Gastrocnemius medialis (tissue), 4 donors: ENCODE measurements around the gene CHST7. TPM values are rescaled to one million over a fixed set of nuclear protein-coding genes. Genes with fewer than 3 reads are reported as not detected.

Experiments used
- ATAC-seq, 2 donors: fragments of 150-250 bp; one replicate each; pipeline ENCODE4 v1.9.1; 2016
- DNase-seq, 2 donors: peaks; one replicate each; pipeline ENCODE4 v3.0.0-alpha.2; 2019
- H3K27ac ChIP-seq, 4 donors: fragments of 200-600 bp; sonication (generic); 1 replicate in 1 of 4; 2 replicates in 3 of 4; pipeline ENCODE4 v1.5.1; 2016 to 2018; ENCODE audit warnings: mild to moderate bottlenecking in 2 of 4, moderate library complexity in 1 of 4
- H3K27me3 ChIP-seq, 3 donors: fragments of 200-600 bp; sonication (generic) in 2 of 3; 1 replicate in 1 of 3; 2 replicates in 2 of 3; pipeline versions ENCODE4 v1.5.1 to v1.6.0; 2016 to 2019; ENCODE audit warnings: mild to moderate bottlenecking in 1 of 3, moderate library complexity in 1 of 3
- H3K36me3 ChIP-seq, 2 donors: fragments of 200-600 bp; sonication (generic) in 1 of 2; one replicate each; pipeline ENCODE4 v1.5.1; 2017 to 2018
- H3K4me1 ChIP-seq, 2 donors: fragments of 200-600 bp; sonication (generic) in 1 of 2; one replicate each; pipeline ENCODE4 v1.5.1; 2016 to 2017; ENCODE audit warnings: mild to moderate bottlenecking in 2 of 2
- H3K4me3 ChIP-seq, 4 donors: fragments of 200-600 bp; sonication (generic) in 3 of 4; 1 replicate in 1 of 4; 2 replicates in 3 of 4; pipeline ENCODE4 v1.5.1; 2016 to 2019; ENCODE audit warnings: mild to moderate bottlenecking in 2 of 4
- H3K9me3 ChIP-seq, 3 donors: fragments of 200-600 bp; sonication (generic) in 2 of 3; 1 replicate in 1 of 3; 2 replicates in 2 of 3; pipeline ENCODE4 v1.5.1; 2016 to 2019
- CTCF ChIP-seq, 5 experiments: fragments of 450-650 bp in 3 of 5; fragments of 200-600 bp in 2 of 5; sonication (generic) in 2 of 5; IDR thresholded peaks in 4 of 5; conservative IDR thresholded peaks in 1 of 5; 1 replicate in 4 of 5; 2 replicates in 1 of 5; pipeline ENCODE4 v1.5.1; 2016 to 2019; ENCODE audit warnings: antibody characterized with exemption in 5 of 5, mild to moderate bottlenecking in 3 of 5, moderate library complexity in 3 of 5
- POLR2A ChIP-seq, 2 donors: fragments of 450-650 bp; IDR thresholded peaks; one replicate each; pipeline ENCODE4 v1.6.1; 2017; ENCODE audit warnings: antibody characterized with exemption in 2 of 2, mild to moderate bottlenecking in 2 of 2, moderate library complexity in 2 of 2
- in situ Hi-C, 4 donors: fragments of 200-750 bp; cut with MboI; loops; one replicate each; pipeline versions ENCODE4 v1.15.0 to v1.8.0; 2017; ENCODE audit warnings: low sequenced_read_pairs in 4 of 4
- intact Hi-C: fragments of 100-400 bp; cut with DNase I; formaldehyde crosslinking; loops from one replicate; pipeline ENCODE4 v1.15.1; 2023; ENCODE audit warnings: low total_unique reads
- total RNA-seq, 4 donors: library from RNA; depleted of rRNA; stranded (reverse); fragments of >200 nt; gene quantifications; one replicate each; pipeline versions ENCODE4 v1.1.0 to v1.2.3, GENCODE V29; 2016

CHST7 gene
- total RNA-seq, 4 donors from 2014 or later = 15.1 to 16.9 (median 15.8) TPM

GRCh38 chrX:46624090-46624786 is 50.7 kb downstream of the CHST7 start:
- H3K4me3 ChIP-seq = no peak overlapping the region
- peaks cover 0 to 9% of the 10 kb centered on the region in 2 donors for H3K36me3 ChIP-seq
- no peak overlapping the region for H3K27ac ChIP-seq
- H3K9me3 ChIP-seq = no peaks in the 10 kb centered on the region
- in situ Hi-C loops (no loop called here), intact Hi-C loops (no loop called here)
- peaks cover 0 to 13% of the 10 kb centered on the region in 2 donors for H3K4me1 ChIP-seq
- no peak for DNase-seq
- H3K27me3 ChIP-seq = no peaks in the 10 kb centered on the region
- TF ChIP-seq CTCF (IDR thresholded peaks at IDR 0.05 in 4 of 5, conservative IDR thresholded peaks at IDR 0.05 in 1 of 5) = no peak
- TF ChIP-seq POLR2A (IDR thresholded peaks at IDR 0.05) = no peak
- no peak for ATAC-seq

- Histone ChIP-seq H3K36me3 (no peaks in the 10 kb centered on the region), H3K27ac (peak overlapping the region in 3 of 4 donors; percentile 5 to 62 (median 59)), H3K4me3 (no peak overlapping the region), H3K4me1 (peaks cover 0 to 17% of the 10 kb centered on the region in 2 donors), H3K9me3 (no peaks in the 10 kb centered on the region), H3K27me3 (no peaks in the 10 kb centered on the region)
- peak in 1 of 2 donors; percentile 14 for DNase-seq
- no peak for TF ChIP-seq CTCF (IDR thresholded peaks at IDR 0.05 in 4 of 5, conservative IDR thresholded peaks at IDR 0.05 in 1 of 5)
- TF ChIP-seq POLR2A (IDR thresholded peaks at IDR 0.05) = no peak
- intact Hi-C loops (loop anchor here (5.0 kb wide), 1 partner anchor 39 kb away; no protein-coding TSS in a partner anchor), in situ Hi-C loops (no loop called here)
- ATAC-seq = no peak
These were observed 53.0 kb downstream of the CHST7 start for GRCh38 chrX:46626566-46626965.

GRCh38 chrX:46627062-46627461 is 53.5 kb downstream of the CHST7 start:
- in situ Hi-C loops (no loop called here), intact Hi-C loops (loop anchor here (5.0 kb wide), 1 partner anchor 40 kb away; no protein-coding TSS in a partner anchor)
- TF ChIP-seq POLR2A (IDR thresholded peaks at IDR 0.05) = no peak
- TF ChIP-seq CTCF (IDR thresholded peaks at IDR 0.05 in 4 of 5, conservative IDR thresholded peaks at IDR 0.05 in 1 of 5) = no peak
- no peaks in the 10 kb centered on the region for H3K9me3 ChIP-seq
- no peak for ATAC-seq
- no peak overlapping the region for H3K4me3 ChIP-seq
- H3K27me3 ChIP-seq = no peaks in the 10 kb centered on the region
- no peak for DNase-seq
- H3K4me1 ChIP-seq = peaks cover 0 to 17% of the 10 kb centered on the region in 2 donors
- H3K27ac ChIP-seq = peak overlapping the region; percentile 12 to 62 (median 52)
- H3K36me3 ChIP-seq = no peaks in the 10 kb centered on the region

- H3K27me3 ChIP-seq = no peaks in the 10 kb centered on the region
- peak; percentile 13 to 49 for DNase-seq
- no peaks in the 10 kb centered on the region for H3K36me3 ChIP-seq
- no peak for TF ChIP-seq POLR2A (IDR thresholded peaks at IDR 0.05)
- TF ChIP-seq CTCF (IDR thresholded peaks at IDR 0.05 in 4 of 5, conservative IDR thresholded peaks at IDR 0.05 in 1 of 5) = no peak
- intact Hi-C loops (loop anchor here (5.0 kb wide), 1 partner anchor 41 kb away; no protein-coding TSS in a partner anchor), in situ Hi-C loops (no loop called here)
- peak overlapping the region; percentile 23 to 62 (median 52) for H3K27ac ChIP-seq
- ATAC-seq = peak; percentile 41 to 49
- H3K4me1 ChIP-seq = peaks cover 0 to 20% of the 10 kb centered on the region in 2 donors
- no peak overlapping the region for H3K4me3 ChIP-seq
- H3K9me3 ChIP-seq = no peaks in the 10 kb centered on the region
These were observed 54.3 kb downstream of the CHST7 start for GRCh38 chrX:46627711-46628419.
